Measurements from ENCODE around the gene MAOA.
"Not testable (repeated sequence)": the region's sequence is repeated elsewhere in the genome, so short reads cannot be mapped to it uniquely, and the experiment has no call there.

The MAOA gene

DNA sequence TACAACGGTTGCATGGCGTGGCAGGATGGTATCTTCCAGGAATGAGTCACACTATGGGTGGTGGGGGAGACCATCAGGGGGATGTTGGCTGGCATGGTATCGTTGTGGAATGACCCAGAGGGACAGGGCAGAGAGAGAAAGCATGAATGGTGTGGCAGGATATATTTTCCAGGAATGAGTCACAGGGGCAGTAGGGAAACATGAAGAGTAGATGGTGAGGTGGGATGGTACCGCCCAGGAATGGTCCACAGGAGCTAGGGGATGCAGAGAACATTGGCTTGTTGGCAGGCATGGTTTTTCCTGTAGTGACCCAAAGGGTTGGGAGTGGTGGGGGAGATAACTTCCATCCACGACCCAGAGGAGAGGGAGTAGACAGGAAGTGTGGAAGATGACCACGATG, 62.4 kb downstream of the MAOA start:
- no peak for DNase-seq

DNA sequence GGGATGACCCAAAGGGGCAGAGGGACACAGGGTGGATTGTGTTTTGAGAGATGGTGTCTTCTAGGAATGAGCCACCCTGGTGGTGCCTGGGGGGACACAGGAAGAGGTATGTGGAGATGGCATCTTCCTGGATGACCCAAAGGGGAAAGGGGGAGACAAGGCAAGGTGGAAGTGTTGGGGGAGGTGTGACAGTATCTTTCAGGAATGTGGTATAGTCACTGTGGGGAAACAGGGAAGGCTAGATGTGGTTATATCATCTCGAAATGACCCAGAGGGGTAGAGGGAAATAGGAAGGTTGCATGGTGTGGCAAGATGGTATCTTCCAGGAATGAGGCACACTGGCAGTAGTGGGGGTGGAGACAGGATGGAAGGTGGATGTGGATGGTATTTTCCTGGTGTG, 62.9 kb downstream of the MAOA start:
- no peak for DNase-seq

DNA sequence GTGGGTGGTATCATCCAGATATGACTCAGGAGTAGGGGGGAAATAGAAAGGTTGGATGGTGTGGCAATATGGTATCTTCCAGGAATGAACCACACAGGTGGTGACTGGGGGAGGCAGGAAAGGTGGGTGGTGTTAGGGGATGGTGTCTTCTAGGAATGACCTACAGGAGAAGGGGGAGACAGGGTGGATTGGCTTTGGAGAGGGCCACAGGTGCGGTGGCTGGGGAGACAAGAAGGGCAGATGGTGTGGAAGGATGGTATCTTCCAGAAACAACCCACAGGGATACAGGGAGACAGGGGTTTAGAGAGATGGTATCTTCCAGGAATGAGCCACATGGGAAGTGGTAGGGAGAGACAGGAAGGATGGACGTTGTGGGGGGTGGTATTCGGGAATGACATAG, 64.0 kb downstream of the MAOA start:
- DNase-seq, result no peak

DNA sequence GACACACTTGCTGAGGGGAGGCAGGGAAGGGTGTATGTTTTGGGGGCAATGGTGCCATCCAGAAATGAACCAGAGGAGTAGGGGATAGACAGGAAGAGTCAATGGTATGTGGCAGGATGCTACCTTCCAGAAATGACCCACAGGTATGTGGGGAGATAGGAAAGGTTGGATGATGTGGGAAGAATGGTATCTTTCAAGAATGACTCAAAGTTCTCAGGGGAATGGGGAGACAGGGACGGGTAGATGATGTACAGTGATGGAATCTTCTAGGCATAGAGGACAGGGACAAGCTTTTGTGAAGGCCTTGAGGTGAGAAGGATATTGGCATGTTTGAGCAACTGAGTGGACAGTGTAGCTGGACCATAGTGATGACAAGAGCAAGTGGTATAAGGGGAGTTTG, 64.9 kb downstream of the MAOA start:
- DNase-seq, result no peak

DNA sequence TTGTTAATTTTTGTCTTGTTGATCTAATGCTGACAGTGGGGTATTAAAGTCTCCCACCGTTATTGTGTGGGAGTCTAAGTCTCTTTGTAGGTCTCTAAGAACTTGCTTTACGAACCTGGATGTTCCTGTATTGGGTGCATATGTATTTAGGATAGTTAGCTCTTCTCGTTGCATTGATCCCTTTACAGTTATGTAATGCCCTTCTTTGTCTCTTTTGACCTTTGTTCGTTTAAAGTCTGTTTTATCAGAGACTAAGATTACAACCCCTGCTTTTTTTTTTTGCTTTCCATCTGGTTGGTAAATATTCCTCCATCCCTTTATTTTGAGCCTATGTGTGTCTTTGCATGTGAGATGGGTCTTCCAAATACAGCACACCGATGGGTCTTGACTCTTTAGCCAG, 69.1 kb downstream of the MAOA start:
- not testable (repeated sequence) for DNase-seq

DNA sequence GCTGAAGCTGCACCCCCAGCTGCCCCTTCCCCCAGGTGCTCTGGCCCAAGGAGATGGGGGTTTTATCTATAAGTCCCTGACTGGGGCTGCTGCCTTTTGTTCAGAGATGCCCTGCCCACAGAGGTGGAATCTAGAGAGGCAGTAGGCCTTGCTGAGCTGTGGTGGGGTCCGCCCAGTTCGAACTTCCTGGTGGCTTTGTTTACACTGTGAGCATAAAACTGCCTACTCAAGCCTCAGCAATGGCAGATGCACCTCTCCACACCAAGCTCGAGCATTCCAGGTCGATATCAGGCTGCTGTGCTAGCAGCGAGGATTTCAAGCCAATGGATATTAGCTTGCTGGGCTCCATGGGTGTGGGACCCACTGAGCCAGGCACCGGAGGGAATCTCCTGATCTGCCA, 71.2 kb downstream of the MAOA start:
- DNase-seq, result not testable (repeated sequence)

DNA sequence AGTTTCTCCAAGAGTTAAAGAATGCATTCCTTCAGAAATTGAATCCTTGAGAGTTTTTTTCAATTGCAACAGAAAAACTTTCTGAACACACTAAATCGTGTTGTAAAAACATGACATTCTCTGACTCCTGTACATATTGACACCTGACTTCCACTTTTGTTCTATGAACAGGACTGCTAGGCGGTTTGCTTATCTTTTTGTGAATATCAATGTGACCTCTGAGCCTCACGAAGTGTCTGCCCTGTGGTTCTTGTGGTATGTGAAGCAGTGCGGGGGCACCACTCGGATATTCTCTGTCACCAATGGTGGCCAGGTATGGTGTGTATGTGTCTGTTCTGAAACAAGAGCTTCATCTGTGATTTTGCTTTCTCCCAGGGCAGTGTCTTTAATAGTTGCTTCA, 71.9 kb downstream of the MAOA start:
- DNase-seq, result no peak

DNA sequence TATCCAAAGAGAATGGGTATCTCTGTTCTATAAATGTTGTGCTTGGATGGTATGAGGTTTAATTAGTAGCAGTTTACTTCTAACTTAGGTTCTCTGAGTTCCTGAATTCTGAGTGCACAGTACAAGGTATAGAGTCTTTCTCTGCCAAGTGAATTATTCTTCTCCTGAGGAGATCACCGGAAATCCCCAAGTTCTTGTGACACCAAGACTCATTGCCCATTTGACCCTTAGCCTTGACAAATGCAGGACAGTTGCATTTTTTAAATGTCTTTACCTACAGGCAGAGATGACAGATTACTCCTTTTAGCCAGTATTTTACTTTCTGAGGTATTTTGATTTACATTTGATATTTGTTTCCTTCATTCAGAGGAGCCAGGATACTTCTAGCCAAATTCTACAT, 72.9 kb downstream of the MAOA start:
- DNase-seq, result no peak

DNA sequence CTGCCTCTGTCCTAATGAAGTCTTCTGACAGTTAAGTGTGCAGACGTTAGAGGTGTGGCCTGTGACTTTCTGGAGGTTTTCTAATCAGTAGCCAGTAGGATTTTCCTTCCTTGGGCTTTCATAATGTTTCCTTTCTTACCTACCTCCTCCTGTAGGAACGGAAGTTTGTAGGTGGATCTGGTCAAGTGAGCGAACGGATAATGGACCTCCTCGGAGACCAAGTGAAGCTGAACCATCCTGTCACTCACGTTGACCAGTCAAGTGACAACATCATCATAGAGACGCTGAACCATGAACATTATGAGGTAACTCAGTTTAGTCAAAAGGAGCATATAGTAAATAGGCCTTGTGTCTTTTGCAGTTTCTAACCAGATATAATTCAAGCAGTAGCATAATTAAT, 75.0 kb downstream of the MAOA start:
- no peak for DNase-seq

DNA sequence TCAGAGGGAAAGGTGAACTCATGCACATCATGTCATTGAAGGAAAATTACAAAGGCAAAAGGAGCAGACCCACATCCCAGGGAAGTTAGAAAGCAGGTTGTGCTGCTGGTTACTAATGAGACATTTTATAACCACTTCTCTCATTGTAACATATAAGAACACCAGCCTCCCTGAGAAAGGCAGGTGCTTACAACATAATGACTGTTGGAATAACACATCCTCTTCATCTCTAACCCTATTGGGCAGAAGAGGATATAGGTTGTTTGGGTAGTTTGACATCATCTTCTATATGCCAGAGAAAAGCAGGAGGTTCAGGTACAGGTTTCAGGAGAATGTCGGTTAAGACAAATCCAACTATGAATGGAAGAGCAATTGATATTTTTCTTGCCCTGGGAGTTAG, 77.6 kb downstream of the MAOA start:
- no peak for DNase-seq

DNA sequence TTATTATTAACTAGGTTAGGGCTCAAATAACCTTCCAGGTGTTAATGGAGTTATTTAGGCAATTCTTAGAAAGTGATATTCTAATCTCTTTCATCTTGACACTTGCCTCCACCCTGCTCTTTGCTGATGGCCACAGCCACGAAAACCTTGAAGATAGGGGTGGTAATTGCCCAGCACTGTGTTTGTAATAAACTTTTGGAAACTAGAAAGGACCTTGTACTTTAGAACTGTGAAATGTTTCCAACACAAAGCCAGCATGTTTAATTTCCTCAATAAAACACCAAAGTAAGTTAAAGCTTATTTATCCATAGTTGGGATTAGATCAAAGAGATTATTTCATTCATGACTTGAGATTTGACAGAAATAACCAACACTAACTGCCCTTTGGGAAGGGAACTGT, 78.3 kb downstream of the MAOA start:
- DNase-seq, result no peak

DNA sequence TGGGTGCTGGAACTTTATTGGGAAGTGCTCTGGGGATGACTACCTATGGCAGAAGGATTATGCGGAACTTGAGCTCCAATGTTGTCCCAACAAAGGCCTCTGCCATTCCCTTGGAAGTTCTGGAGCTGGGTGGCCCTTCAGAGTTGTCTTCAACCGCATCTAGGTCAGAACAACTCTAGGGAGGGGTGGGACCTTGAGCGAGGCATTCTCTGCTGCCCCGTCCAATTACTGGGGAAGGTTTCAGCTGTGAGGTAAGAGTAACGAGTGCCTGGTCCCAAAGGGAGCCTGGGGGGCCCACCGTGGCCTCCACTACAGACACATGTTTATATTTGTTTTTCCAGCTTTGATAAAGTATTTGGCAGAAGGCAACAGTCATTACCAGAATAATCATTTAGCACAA, 79.4 kb downstream of the MAOA start:
- DNase-seq, result no peak

DNA sequence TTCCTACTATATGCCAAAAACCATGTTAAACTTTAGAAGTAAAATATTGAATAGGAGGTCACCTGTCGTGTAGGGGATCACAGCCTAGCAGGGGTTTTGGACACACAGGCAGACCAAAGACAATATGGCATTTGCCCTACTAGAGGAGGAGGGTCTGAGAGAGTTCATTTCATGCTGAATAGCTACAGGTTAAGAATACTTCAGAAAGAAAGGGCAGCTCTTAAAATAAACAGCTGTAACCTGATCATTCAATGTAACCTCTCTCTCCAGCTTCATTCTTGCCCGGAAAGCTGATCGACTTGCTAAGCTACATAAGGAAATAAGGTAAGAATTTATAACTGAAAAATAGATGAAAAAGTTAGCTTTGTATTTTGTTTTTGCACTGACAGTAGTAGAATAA, 79.9 kb downstream of the MAOA start:
- DNase-seq, result no peak

DNA sequence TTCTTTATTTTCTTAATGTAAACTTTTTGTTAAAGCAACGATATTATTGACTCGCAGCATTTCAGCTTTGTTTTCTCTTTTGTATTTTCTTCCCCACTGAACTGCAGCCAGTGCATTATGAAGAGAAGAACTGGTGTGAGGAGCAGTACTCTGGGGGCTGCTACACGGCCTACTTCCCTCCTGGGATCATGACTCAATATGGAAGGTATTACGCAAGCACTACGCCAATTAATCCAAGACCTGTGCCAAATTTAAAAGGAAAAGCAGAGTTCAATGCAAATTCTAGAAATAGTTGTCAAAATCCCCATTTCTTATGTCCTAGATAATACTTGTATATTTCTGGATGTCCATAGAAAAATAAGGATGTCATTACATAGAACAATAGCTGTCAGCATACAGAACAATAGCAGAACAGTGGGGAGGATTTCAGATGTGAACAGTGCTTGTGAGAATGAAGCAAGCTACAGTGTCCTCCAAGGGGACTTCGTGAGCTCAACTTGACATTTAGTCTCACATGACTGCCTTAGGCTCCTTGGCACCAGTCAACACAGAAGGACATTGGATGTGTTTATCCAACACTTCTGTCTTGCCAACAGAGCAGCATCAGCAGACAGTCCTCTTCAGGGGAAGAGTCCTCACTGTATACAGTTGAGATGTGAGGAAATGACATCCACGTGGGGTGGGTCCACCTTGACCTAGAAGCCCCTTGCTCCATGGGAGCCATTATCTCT, 85.9 kb downstream of the MAOA start:
- no peak for DNase-seq

DNA sequence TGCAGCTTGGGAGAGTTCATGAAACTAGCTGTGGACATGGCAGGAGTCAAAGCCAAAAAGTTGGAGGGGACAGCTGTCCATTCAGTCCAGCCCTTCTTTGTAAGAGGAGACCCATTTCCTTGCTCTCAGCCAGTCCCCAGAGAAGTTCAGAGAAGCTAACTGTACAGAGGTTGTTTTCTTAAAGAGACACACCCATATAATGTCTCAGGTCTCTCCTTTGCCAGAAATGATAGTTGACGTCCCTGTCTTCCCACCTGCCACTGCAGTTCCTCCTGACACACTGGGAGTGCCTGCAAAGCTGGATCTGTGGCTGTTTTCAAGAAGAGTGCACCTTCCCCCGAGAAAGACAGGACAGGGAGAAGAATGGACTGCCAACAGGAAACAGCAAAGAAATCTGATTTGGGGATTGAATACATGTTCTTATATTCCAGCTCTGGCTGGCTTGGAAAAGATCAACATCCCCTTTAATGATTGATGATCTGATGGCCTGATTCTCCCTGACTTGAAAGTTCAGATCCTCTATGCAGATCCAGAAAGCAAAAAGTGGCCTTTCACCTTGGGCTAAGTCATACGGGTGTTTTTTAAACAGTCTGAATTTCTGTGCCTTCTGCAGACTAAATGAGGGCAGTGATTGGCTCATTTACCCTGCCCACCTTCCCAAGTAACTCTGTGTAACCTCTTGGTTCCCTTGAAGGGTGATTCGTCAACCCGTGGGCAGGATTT, 87.2 kb downstream of the MAOA start:
- DNase-seq, result no peak

DNA sequence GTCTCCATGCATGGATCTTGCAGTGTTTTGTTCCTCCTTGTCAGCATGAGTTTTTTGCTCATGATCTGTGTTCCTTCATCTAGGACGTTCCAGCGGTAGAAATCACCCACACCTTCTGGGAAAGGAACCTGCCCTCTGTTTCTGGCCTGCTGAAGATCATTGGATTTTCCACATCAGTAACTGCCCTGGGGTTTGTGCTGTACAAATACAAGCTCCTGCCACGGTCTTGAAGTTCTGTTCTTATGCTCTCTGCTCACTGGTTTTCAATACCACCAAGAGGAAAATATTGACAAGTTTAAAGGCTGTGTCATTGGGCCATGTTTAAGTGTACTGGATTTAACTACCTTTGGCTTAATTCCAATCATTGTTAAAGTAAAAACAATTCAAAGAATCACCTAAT, 88.2 kb downstream of the MAOA start:
- no peak for DNase-seq

DNA sequence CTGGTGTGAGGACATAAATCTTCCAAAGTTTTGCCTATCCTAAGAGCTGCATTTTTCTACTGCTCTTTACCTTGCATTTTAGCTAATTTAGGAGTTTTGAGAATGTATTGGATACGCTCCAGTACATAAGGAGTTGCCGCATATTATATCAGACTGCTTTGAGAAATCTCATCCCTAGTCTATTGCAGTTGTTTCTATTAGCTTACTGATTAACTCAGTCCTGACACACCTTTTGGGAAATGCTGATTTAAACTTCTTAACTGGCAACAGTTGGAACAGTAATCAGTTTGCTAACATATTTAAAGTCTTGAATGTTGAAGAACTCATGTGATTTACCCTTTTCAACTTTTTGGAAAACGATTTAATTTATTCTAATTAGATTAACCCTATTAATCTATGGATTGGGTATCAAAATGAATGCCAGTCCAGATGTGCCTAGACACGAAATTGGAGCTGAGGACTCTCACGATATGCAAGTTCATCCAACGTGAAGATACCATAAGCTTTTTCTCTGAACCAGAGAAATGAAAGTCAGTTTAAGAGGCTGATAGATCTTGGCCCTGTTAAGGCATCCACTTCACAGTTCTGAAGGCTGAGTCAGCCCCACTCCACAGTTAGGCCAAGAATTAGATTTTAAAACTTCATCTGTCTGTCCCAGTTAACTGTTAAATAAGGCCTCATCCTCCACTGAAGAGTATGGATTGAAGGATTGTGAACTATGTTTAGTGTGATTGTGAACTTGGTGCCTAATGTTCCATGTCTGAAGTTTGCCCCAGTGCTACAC, 90.0 kb downstream of the MAOA start:
- no peak for DNase-seq

DNA sequence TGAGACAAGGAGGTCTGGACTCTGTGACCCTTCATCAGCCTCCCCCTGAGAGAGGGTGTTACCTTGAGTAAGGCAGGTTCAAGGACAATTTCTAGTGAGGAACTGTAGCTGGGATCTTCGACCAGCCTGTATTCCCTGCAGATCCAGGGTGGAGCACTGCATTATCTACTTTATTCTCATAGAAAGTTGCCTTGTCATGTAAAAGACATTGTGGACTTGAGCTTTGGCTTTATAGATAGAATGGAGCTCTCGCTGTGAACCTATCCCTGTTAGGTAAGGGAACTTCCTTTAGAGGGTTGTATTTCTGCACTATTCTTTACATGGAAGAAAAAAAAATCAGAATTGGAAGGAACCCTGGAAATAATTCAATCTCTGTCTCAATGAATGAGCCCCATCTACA, 91.4 kb downstream of the MAOA start:
- no peak for DNase-seq

DNA sequence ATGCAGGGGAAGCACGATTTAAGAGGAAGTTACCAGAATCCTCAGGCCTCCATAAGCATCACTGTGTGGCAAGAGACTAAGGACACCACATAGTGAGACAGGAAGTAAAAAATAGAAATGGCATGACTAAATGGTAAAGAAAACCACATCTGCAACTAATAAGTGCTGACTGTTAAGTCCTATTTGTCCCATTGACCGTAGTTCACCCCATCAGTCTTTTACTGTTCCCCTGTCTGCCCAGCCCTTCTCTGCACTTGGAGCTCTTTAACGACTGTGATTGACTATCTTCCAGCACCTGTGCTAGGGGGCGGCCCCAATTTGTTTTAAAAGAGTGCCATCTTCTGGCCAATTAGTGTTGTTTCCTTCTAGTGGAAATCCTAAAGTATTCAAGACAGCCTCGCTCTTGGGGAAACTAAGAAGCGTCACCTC, 94.2 kb downstream of the MAOA start:
- no peak for DNase-seq

DNA sequence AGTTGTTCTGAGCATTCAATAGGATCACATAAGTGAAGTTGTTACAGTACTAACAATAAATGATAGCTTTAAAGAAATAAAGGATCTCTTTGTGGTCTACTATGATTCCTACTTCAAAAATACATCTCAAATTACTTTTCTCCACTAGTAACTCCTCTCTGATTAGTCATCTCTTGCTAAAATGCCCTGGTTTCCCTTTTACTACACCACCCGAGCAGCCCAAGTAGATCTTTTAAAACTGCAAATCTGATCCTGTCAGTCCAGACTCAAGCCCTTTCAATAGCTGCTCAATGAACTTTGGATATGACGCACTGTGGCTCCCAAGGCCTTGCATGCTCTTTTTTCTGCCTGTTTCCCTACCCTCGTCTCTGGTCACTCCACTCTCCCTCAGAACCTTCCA, 97.5 kb downstream of the MAOA start:
- no peak for DNase-seq

DNA sequence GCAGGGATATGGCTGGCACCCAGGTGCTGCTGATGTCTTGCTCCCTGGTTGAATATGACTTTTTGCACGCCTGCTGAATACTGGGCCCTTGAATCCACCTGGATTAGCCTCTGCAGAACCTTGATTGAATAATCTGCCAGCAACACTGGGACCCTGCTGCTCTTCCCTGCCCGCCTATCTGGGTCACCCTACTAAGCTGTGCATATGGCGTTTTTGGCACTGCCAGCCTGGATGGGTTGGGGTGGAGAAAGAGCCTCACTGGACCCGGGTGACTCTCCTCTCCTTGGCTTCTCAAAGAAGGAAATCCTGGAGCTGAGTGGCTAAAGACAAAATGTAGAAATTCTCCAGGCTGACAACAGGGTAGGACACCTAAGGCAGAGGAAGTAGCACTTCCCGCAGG, 100.0 kb downstream of the MAOA start:
- DNase-seq, result no peak

DNA sequence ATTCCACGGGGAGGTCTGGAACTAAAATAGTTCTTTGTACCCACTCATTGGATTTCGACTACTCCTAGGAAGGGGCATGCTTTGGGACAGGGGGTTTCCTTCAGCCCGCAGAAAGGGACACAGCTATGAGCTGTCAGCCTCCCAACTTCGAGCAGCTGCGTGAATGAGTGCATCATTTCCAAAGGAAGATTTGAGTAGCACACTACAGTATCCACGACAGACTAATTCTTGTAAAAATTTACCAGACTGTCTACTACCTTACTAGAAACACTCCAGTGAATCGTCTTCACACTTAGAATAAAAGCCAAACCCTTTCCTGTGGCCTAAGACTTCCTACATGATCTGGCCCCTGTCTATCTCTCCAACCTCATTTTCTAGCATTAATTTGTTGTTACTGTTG, 101.9 kb downstream of the MAOA start:
- no peak for DNase-seq

DNA sequence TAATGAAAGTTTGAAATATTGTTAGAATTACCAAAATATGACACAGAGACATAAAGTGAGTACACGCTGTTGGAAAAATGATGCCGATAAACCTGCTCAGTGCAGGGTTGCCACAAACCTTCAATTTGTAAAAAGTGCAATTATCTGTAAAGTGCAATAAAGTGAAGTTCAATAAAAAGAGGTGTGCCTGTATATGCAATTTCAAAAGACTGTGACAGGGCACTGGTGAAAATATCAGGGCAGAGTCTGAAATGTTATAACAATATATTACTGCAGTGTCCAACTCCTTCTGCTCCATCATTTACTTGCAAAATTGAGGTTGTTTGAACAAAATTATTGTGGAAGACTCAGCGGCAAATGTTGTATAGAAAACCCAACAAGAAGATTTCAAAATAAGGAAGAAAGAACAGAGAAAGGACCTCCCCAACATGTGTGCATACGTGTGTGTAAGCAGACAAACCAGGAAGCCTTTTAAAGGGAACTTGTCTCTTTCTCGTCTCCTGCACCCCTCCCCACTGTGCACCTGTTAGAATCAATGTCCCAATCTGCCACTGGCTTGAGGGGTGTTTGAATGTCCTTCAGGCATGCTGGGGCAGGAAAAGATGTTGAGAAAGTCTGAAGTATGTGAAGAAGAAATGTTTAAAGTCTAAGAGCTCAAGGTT, 130.0 kb downstream of the MAOA start:
- DNase-seq, result no peak
